WI38 (cell line): ENCODE data around the gene USP32.
"Not testable (repeated sequence)": the region's sequence is repeated elsewhere in the genome, so short reads cannot be mapped to it uniquely, and the experiment has no call there.

Experiments
- H3K4me3 ChIP-seq: 2 replicates; pipeline ENCODE4 v1.5.1; 2011; ENCODE audit warnings: low read depth, mild to moderate bottlenecking, control low read depth, low read length
- CTCF ChIP-seq: IDR thresholded peaks from 2 replicates; pipeline ENCODE4 v1.5.1; 2012; ENCODE audit warnings: low read depth, mild to moderate bottlenecking, control low read depth, low read length

Gene USP32

GRCh38 chr17:60193482-60193881 lies 198.5 kb downstream of the USP32 start:
- TF ChIP-seq CTCF = no peak
- no peak overlapping the region for H3K4me3 ChIP-seq

GRCh38 chr17:60193032-60193431 lies 198.9 kb downstream of the USP32 start:
- H3K4me3 ChIP-seq = not testable (repeated sequence)

GRCh38 chr17:60190032-60190431 lies 201.9 kb downstream of the USP32 start:
- H3K4me3 ChIP-seq = not testable (repeated sequence)

GRCh38 chr17:60188759-60189158 lies 203.2 kb downstream of the USP32 start:
- TF ChIP-seq CTCF = no peak
- H3K4me3 ChIP-seq = no peak overlapping the region

GRCh38 chr17:60186846-60187745 lies 204.8 kb downstream of the USP32 start:
- H3K4me3 ChIP-seq = not testable (repeated sequence)

- H3K4me3 ChIP-seq = not testable (repeated sequence)
Measured at GRCh38 chr17:60186372-60186771, 205.6 kb downstream of the USP32 start.

- not testable (repeated sequence) for H3K4me3 ChIP-seq
Measured at GRCh38 chr17:60180380-60180779, 211.6 kb downstream of the USP32 start.

GRCh38 chr17:60178180-60178579 lies 213.8 kb downstream of the USP32 start:
- not testable (repeated sequence) for H3K4me3 ChIP-seq

- H3K4me3 ChIP-seq = not testable (repeated sequence)
Measured at GRCh38 chr17:60176763-60177162, 215.2 kb downstream of the USP32 start.

GRCh38 chr17:60174767-60175166 lies 217.2 kb downstream of the USP32 start:
- not testable (repeated sequence) for H3K4me3 ChIP-seq

GRCh38 chr17:60174035-60174434 lies 217.9 kb downstream of the USP32 start:
- H3K4me3 ChIP-seq = no peak overlapping the region
- TF ChIP-seq CTCF = no peak

GRCh38 chr17:60173304-60173819 lies 218.6 kb downstream of the USP32 start:
- no peak overlapping the region for H3K4me3 ChIP-seq
- TF ChIP-seq CTCF = no peak
